ENCODE results near the gene CPA4.

Gene CPA4

DNA sequence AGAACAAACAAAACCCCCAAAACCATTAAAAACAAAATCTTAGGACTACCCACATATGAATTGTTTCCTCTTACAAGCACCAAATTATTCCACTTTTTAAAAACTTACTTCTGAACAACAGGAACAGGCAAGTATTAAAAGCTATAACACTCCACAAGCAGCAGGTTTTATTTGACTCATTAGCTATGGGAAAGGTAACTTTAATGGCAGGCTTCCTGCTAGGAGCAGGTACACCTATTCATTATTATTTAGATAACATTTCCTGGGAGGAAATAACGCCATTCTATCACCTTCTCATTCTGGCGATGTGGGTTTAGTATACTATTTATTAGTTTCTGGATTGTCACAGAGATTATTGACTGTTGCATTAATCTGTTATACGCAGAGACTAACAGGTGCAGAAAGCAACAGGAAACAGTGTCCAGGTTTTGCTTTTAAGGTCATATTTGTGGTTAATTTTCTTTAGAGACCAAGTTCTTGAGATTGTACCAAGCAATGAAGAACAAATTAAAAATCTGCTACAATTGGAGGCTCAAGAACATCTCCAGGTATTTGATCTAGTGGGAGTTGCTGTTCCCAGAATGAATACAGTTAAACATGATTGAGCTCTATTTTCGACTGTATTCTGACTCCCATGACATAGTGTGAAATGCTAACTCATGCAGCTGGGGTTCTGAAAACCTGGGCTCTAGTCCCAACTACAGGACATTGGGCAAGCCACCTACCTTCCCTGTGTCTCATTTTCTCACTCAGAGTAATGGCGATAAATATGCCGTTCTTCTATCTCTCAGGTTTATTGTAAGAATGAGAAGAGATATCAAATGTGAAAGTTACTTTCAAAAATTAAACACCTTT, 24.3 kb upstream of the CPA4 start:
- no peak for FAIRE-seq
- no peak for TF ChIP-seq POLR2A (IDR thresholded peaks at IDR 0.05; ENCODE audit: low read depth, low read length)
- no peak for TF ChIP-seq POLR2AphosphoS5 (IDR thresholded peaks at IDR 0.05; ENCODE audit: low read depth, low read length)
- no peak for TF ChIP-seq TAF1 (IDR thresholded peaks at IDR 0.05; ENCODE audit: borderline replicate concordance, low read depth, low read length)
- DNase-seq (ENCODE audit: insufficient read length): no peak

DNA sequence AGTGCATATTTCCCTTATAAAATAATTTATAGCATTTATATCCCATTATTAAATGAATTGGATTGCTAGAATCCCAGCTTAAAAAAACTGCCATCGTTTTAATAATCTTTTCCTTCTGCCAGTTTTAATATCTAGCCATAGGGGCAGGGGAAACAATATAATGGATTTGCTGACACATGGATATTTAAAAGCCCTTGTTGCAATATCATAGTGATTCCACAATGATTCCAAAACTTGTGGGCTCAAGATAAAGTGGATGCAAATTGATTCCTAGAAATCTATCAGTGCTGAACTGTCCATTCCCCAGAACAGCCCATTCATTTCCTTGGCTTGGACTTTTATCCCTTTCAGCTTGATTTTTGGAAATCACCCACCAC, 23.7 kb upstream of the CPA4 start:
- DNase-seq (ENCODE audit: insufficient read length) (no peak), FAIRE-seq (no peak)
- TF ChIP-seq TAF1 (IDR thresholded peaks at IDR 0.05; ENCODE audit: borderline replicate concordance, low read depth, low read length): no peak
- no peak for TF ChIP-seq POLR2AphosphoS5 (IDR thresholded peaks at IDR 0.05; ENCODE audit: low read depth, low read length)
- TF ChIP-seq POLR2A (IDR thresholded peaks at IDR 0.05; ENCODE audit: low read depth, low read length): no peak

DNA sequence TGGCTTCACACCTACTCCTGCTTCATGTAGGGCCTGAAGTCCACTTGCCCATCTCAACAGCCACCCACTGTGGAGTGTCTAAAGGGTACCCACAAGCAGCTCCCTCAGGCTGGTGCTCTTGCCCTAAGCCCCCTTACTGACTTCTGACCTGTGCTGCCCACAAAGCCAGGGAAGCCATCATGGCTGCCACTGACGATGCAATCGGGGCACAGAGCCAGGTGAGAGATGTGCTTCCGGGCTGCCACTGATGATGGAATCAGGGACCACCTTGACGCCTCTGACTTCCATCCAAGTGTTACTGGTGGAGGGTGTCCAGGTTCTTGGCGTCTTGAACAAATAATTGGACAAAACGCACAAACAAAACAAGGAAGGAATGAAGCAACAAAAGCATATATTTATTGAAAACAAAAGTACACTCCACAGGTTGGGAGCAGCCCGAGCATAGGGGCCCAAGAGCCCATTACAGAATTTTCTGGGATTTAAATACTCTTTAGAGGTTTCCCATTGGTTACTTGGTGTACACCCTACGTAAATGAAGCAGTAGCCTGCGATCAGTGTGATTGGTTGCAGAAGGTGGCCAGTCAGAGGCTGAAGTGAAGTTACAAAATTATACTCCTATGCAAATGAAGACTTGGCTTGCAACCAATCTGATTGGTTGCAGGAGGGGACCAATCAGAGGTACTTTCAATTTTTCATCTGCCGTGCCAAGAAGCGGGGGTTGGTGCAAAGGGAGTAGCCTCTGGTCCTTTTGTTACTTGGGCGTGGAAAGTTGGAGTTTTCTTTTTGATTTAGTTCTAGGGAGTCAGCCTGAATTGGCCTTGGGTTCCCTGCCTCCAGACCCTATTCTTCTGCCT, 21.8 kb upstream of the CPA4 start:
- no peak for FAIRE-seq
- no peak for DNase-seq (ENCODE audit: insufficient read length)
- TF ChIP-seq TAF1 (IDR thresholded peaks at IDR 0.05; ENCODE audit: borderline replicate concordance, low read depth, low read length): no peak
- no peak for TF ChIP-seq POLR2AphosphoS5 (IDR thresholded peaks at IDR 0.05; ENCODE audit: low read depth, low read length)
- no peak for TF ChIP-seq POLR2A (IDR thresholded peaks at IDR 0.05; ENCODE audit: low read depth, low read length)

DNA sequence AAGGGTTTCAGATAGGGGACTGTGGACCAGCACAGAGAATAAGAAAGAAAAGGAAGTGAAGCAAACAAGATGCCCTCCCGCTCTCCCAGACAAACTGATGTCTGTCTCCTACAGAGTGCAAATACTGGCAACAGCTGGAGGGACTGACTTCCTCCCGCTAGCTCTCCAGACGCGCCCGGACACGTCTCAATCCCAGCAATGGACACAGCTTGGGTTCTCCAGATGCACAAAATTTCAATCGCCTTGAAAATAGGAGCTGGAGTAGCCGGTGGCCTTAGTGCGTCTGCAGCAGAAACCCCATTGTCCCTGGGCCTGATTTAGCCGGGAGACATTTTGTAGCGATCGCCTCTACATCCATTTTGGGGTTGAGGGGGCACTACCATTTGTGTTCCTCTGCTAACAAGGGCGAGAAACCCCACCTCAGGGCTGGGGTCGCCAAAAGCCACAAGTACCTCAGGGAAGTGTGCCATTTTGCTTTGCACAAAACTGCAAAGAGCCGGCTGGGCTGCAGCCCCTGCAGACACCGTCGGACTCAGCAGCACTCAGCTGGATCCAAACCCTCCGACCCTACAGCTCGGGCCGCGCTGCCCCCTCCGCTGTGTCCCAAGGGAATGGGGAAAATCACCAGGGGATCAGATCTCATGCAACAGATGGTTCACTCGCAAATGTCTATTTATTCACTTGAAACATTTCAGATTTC, 20.4 kb upstream of the CPA4 start:
- no peak for FAIRE-seq

DNA sequence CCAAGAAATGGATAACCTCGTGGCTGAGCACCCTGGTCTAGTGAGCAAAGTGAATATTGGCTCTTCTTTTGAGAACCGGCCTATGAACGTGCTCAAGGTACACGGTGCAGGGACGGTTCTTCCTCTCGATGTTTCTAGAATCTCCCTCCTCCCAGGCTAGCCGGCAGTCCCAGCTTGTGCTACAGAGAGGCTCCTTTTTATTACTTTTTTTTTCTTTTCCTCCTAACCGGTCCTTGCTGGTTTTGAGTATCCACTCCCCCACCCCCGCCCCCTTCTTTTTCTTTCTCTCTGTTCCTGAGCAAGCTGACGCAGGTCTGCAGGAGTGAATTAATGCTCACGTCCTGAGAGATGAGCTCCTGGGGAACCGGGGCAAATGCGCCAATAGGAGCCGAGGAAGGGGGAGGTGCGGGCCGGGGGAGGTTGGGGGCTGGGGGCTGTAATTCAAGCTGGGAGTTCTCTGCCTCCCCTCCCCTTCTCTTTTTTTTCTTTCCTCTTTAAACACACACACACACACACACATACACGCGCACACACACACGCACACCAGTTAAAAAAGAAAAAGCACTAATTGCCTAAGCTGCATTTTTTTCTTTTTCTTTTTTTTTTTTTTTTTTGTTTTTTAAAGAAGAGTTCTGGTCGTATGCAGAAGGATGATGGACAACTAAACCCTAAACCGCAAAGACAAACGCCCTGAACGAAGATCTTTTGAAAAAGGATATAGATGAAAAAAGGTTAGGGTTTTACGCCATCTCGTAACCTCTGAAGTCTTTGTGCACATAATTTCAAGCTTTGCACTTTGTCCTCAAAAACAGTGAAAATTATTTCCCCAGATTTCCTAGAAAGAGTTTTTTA, 19.7 kb upstream of the CPA4 start:
- no peak for TF ChIP-seq POLR2A (IDR thresholded peaks at IDR 0.05; ENCODE audit: low read depth, low read length)
- TF ChIP-seq TAF1 (IDR thresholded peaks at IDR 0.05; ENCODE audit: borderline replicate concordance, low read depth, low read length): no peak
- TF ChIP-seq POLR2AphosphoS5 (IDR thresholded peaks at IDR 0.05; ENCODE audit: low read depth, low read length): no peak
- DNase-seq (ENCODE audit: insufficient read length) (no peak), FAIRE-seq (no peak)

More for the DNA sequence above, 20.4 kb upstream of the CPA4 start:
- TF ChIP-seq POLR2AphosphoS5 (IDR thresholded peaks at IDR 0.05; ENCODE audit: low read depth, low read length): no peak
- TF ChIP-seq POLR2A (IDR thresholded peaks at IDR 0.05; ENCODE audit: low read depth, low read length): no peak
- no peak for TF ChIP-seq TAF1 (IDR thresholded peaks at IDR 0.05; ENCODE audit: borderline replicate concordance, low read depth, low read length)
- DNase-seq (ENCODE audit: insufficient read length): no peak

DNA sequence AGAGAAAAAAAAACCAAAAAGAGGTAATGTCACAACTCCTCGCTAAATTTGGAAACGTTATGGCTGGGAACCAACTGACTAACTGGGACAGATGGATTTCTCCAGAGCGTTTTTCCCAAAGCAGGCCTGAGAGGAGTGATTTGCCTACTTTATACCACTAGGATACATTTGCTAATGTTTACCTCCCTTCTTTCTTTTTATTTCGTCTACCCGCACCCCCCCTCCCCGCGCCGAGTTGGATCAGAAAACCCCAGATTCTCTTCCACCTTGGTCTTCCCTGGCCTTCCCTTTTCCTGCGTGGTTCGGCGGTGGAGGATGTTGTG, 19.1 kb upstream of the CPA4 start:
- FAIRE-seq (no peak), DNase-seq (ENCODE audit: insufficient read length) (no peak)
- TF ChIP-seq POLR2A (IDR thresholded peaks at IDR 0.05; ENCODE audit: low read depth, low read length): no peak
- TF ChIP-seq POLR2AphosphoS5 (IDR thresholded peaks at IDR 0.05; ENCODE audit: low read depth, low read length): no peak
- TF ChIP-seq TAF1 (IDR thresholded peaks at IDR 0.05; ENCODE audit: borderline replicate concordance, low read depth, low read length): no peak

DNA sequence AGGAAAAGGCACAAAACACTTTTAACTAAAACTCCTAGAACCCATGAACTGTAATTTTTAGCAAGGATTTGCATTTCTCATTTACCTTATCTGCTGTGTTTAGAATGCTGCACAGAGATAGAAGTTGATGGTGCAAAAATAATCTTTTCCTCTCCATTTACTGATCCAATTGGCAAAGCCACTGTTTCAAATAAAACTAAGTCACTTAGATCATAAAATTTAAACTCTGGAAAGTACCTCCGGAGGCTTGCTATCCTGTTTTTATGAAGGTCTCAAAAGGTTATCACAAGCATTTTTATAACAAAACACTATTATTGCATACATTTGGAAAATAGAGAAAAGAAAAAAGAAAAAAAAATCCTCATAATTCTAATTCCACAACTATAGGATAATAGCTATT, 18.7 kb upstream of the CPA4 start:
- DNase-seq (ENCODE audit: insufficient read length) (no peak), FAIRE-seq (no peak)
- TF ChIP-seq TAF1 (IDR thresholded peaks at IDR 0.05; ENCODE audit: borderline replicate concordance, low read depth, low read length) (no peak), POLR2A (IDR thresholded peaks at IDR 0.05; ENCODE audit: low read depth, low read length) (no peak), POLR2AphosphoS5 (IDR thresholded peaks at IDR 0.05; ENCODE audit: low read depth, low read length) (no peak)

DNA sequence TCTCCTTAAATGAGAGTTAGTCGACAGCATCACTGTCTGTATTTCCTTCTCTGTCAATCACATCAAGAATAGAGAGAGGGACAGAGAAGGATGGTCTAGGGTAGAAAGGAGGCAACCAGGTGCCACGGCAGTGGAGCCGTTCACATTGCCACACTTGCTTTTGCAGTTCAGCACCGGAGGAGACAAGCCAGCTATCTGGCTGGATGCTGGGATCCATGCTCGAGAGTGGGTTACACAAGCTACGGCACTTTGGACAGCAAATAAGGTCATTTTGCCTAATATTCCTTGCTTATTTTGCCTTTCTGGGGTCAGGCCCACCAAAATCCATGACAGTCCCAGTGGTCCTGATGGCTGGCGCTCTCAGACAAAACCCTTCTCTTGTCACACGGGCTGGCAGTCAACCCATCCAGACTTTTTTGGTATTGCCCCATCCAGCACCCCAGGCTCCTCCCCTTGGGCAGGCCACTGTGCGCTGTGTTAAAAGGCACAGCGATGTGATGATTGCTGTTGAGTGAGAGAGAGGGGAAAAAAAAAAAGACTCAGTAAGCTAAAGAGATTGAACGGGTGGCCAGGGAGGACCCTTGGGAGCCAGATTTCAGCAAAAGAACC, 17.9 kb upstream of the CPA4 start:
- TF ChIP-seq POLR2AphosphoS5 (IDR thresholded peaks at IDR 0.05; ENCODE audit: low read depth, low read length) (no peak), TAF1 (IDR thresholded peaks at IDR 0.05; ENCODE audit: borderline replicate concordance, low read depth, low read length) (no peak), POLR2A (IDR thresholded peaks at IDR 0.05; ENCODE audit: low read depth, low read length) (no peak)
- DNase-seq (ENCODE audit: insufficient read length) (no peak), FAIRE-seq (no peak)

DNA sequence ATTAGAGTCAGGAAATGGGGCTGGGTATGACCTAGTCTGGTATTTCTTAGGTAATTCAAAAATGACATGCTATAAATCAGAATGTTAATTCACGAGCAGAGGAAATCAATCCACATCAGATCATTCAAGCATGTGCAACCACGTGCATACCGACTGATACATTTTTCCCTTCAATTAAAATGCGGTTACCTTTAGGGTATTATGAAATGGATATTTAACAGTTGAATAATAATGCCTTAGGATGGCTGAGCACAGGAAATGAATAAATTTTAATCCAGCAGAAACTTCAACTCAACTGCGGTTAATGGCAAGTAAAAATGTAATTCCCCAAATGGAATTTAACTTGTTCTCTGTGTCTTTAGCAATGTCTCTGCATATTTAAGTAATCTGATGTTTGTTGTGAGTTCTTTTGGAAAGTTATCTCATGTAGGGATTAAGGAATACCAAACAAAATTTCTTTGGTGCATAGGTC, 17.1 kb upstream of the CPA4 start:
- no peak for TF ChIP-seq POLR2A (IDR thresholded peaks at IDR 0.05; ENCODE audit: low read depth, low read length)
- TF ChIP-seq POLR2AphosphoS5 (IDR thresholded peaks at IDR 0.05; ENCODE audit: low read depth, low read length): no peak
- no peak for TF ChIP-seq TAF1 (IDR thresholded peaks at IDR 0.05; ENCODE audit: borderline replicate concordance, low read depth, low read length)
- DNase-seq (ENCODE audit: insufficient read length): no peak
- FAIRE-seq: no peak

Data from GM12892 (cell line).